ENCODE measurements around the gene KYAT1.
A peak's percentile ranks its signal among the peaks of the same experiment; 100 is the strongest.

KYAT1 gene

DNA sequence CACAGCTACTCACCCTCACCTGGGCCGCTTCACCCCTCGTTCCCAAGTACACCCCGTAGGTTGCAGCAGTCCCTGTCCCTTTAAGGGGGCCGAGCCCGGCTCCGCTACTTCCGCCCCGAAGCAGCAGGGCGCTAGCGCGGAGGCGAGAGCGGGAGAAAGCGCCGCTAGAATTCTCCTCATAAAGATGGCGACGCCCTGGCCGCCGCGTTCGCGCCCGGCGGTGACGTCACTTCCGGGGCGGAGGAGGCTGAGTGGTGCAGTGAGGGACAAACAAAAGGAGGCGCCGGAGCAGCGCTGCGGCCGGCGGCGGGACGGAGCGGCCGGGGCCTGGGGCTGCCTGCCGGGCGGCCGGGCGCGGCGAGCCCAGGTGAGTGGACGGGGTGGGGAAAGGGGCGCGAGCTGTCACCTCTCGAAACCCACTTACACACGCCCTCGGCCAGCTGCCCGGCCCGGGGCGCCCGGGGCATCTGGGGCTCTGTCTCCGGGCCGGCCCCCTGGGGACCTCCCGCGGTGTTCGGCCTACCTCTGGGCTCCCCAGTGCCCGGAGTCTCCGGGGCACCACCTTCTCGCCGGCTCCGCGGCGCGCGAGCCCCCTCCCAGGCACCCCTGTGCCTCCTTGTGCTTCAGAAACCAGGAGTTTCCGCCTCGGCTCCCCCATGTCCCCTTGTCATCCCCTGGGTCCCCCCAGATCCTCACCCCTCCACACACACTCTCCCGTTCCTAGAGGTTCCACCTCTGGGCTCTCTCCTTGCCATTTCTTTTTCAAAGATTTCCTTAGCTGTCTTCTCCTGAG, at the start of gene KYAT1, which contains the start of gene LRRC8A:
Gene KYAT1 (minus strand): TSS at position 67 of the 793 bp plus-strand sequence. CDS start 36,545 bp downstream, outside the sequence.
Gene LRRC8A (plus strand): TSS at position 250 of the 793 bp plus-strand sequence. CDS start 25,032 bp downstream, outside the sequence.
- peak; percentile 93 for DNase-seq (ENCODE audit: low read depth)

- DNase-seq (ENCODE audit: low read depth), result no peak
Measured at GRCh38 chr9:128929560-128929959, 47.8 kb upstream of the KYAT1 start.

DNA sequence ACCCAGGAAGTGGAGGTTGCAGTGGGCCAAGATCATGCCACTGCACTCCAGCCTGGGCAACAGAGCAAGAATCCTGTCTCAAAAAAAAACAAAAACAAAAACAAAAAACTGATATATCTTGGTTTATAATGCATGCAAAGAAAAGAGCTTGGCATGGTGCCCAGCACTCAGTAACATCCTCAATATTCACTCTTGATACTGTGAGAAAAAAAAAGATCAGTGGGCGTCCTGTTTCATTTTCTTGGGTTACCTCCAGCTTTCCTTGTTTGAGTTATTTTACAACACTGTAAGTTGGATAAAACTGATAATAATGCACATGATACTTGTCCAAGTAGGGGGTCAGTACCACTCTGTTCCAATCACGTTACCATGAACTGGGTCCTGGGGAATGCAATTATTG, 46.9 kb upstream of the KYAT1 start:
- no peak for DNase-seq (ENCODE audit: low read depth)

DNA sequence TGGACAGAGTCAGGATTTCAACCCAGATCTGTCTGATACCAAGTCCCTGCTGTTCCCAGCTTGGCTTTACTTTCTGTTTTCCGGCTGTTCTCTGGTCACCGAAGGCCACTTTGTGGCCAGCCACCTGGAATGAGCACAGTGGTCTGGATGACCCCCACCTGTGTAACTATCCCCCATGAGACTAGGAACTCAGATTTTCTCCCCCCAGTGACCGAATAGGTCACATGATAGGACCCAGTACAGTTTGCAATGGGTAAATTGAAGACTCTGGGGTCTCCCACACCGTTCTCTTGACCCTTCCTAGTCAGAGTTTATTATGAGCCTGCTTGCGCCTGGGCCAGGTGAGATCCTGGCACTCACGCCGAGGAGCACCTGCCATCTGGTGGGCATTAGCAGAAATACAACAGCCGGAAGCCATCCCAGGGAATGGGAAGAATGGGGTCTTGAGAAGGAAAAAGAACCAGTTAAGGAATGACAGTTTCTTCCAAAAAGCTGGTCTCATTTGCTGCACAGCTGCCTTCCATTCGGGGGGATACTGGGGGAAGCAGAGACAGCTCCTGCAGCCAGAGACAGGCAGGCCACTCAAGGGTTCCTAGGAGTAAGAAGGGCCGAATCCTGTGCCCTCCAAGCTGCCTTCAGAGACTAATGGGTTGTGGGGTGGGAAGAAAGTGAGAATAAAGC, 46.1 kb upstream of the KYAT1 start:
- DNase-seq (ENCODE audit: low read depth), result no peak

DNA sequence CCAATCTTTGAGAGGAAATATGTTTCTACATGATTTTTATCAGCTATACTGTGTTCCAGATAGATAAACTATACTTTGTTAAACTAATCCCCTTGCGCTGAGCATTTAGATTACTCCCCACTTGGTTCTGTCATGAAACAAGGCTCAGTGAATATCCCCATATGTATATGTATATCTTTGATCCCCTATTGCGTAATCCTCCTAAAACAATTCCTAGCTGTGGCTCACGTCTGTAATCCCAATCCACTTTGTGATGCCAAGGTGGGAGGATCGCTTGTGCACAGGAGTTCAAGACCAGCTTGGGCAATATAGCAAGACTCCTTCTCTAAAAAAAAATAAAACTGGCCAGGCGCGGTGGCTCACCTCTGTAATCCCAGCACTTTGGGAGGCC, 41.7 kb upstream of the KYAT1 start:
- DNase-seq (ENCODE audit: low read depth), result no peak

- DNase-seq (ENCODE audit: low read depth), result no peak
Measured at GRCh38 chr9:128921881-128922763, 40.4 kb upstream of the KYAT1 start.

- peak; percentile 69 for DNase-seq (ENCODE audit: low read depth)
Measured at GRCh38 chr9:128920381-128921058, 38.8 kb upstream of the KYAT1 start, which contains the start of gene PHYHD1. Gene PHYHD1, plus strand, starts transcription at chr9:128920982. Its CDS starts 1,342 bp downstream, at chr9:128922324.

DNA sequence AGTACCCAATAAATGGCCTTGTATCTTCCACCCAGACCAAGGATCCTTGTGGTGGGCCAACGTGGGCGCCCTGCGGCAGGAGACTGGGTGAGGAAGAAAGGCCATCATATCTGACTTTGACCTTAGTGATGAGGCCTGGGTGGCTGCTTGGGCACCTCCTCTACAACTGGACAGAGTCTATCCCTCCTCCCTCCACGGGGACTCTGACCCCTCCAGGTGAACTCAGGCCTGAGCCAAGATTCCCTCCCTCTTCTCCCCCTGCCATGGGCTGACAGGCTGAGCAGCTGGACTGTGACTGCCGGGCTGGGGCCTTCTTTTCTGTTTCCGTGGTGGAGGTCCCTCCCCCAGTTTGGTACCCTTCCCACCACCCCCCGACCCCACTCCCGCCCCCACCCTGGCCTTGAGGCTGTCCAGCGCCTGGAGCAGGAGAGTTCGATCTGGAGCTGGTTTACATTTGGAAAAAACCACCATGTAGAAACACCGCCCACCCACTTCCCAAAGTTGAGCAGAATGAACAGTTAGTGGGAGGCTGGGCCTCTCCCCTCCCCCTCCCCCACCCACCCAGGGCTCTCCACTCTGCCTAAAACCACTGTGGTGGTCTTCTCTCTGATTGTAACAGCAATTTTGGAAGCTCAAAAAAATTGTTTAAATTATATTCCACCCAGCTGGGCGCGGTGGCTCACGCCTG, 37.8 kb upstream of the KYAT1 start:
- DNase-seq (ENCODE audit: low read depth), result no peak

GRCh38 chr9:128918921-128919320, 37.2 kb upstream of the KYAT1 start:
- no peak for DNase-seq (ENCODE audit: low read depth)

DNA sequence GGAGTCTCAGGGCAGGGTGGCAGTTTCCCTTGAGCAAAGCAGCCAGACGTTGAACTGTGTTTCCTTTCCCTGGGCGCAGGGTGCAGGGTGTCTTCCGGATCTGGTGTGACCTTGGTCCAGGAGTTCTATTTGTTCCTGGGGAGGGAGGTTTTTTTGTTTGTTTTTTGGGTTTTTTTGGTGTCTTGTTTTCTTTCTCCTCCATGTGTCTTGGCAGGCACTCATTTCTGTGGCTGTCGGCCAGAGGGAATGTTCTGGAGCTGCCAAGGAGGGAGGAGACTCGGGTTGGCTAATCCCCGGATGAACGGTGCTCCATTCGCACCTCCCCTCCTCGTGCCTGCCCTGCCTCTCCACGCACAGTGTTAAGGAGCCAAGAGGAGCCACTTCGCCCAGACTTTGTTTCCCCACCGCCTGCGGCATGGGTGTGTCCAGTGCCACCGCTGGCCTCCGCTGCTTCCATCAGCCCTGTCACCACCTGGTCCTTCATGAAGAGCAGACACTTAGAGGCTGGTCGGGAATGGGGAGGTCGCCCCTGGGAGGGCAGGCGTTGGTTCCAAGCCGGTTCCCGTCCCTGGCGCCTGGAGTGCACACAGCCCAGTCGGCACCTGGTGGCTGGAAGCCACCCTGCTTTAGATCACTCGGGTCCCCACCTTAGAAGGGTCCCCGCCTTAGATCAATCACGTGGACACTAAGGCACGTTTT, 35.5 kb upstream of the KYAT1 start:
- peak; percentile 66 for DNase-seq (ENCODE audit: low read depth)

DNA sequence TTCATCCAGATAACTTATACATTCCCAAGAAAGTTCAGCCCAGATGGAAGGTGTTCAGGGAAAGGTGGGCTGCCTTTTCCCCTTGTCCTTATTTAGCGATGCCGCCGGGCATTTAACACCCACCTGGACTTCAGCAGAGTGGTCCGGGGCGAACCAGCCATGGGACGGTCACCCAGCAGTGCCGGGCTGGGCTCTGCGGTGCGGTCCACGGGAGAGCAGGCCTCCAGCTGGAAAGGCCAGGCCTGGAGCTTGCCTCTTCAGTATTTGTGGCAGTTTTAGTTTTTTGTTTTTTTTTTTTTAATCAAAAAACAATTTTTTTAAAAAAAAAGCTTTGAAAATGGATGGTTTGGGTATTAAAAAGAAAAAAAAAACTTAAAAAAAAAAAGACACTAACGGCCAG, 35.0 kb upstream of the KYAT1 start:
- no peak for DNase-seq (ENCODE audit: low read depth)

DNA sequence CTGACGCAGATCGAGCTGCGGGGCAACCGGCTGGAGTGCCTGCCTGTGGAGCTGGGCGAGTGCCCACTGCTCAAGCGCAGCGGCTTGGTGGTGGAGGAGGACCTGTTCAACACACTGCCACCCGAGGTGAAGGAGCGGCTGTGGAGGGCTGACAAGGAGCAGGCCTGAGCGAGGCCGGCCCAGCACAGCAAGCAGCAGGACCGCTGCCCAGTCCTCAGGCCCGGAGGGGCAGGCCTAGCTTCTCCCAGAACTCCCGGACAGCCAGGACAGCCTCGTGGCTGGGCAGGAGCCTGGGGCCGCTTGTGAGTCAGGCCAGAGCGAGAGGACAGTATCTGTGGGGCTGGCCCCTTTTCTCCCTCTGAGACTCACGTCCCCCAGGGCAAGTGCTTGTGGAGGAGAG, 34.5 kb upstream of the KYAT1 start:
- no peak for DNase-seq (ENCODE audit: low read depth)

DNA sequence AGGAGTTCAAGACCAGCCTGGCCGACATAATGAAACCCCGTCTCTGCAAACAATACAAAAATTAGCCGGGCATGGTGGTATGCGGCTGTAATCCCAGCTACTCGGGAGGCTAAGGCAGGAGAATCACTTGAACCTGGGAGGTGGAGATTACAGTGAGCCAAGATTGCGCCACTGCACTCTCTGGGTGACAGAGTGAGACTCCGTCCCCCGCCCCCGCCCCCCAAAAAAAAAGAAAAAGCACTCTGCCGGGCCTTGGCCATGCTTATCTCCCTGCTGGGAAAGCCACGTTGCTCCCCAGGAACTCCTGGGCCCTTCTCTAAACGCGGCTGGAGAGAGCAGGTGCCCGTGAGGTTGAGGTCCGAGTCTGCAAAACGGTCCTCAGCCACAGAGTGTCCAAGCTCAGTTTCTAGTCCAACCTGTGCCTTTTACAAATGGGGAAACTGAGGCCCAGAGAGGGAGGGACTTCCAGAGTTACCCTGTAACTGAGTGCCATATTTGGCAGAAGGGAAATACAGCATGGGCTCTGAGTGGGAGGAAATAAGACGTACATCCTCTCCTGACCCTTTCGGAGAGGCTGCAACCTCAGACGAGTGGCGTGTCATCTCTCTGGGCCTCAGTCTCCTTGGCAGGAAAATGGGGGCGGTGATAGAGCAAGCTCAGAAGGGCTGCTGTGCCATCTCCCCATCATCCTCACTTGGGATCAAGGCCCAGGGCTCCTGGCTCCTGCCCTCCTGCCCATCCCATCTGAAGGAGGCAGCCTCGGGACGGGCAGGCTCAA, 32.4 kb upstream of the KYAT1 start:
- no peak for DNase-seq (ENCODE audit: low read depth)

DNA sequence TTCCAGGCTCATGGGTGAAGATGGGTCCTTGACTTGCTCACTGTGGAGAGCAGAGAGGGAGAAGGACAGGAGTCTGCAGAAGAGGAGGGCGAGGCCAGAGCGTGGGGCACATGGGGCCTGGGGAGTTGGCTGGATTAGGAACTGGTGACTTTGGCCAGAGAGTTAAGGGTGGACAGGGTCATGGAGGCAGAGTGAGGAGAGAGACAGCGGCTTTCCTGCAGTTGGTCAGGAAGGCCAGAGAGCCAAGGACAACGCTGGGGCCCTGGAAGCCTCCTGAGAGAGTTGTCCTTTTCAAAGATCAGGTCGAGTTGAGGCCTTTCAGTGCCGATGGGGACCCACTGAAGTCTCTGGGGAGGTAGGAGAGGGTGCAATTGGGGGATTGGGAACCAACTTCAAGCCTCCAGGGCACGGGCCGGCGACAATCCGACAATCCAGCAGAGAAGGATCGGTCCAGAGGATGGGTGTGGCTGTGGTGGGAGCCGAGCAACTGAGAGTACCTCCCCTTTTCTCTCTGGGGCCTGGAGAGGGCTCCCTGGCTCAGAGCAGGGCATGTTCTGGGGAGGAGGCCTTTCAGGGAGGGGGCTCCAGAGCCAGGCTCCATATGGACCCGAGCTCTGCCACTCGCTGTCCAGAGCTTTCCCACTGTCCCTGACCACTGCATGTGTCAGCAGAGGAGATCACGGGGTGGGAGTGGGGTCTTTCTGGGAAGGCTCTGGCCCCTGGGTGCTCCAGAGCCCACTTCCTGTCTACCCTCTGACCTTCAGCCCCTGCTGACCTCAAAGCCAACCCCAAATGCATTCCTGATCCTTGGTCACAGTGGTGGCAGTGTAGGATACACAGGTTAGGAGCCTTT, 31.5 kb upstream of the KYAT1 start:
- DNase-seq (ENCODE audit: low read depth), result no peak

DNA sequence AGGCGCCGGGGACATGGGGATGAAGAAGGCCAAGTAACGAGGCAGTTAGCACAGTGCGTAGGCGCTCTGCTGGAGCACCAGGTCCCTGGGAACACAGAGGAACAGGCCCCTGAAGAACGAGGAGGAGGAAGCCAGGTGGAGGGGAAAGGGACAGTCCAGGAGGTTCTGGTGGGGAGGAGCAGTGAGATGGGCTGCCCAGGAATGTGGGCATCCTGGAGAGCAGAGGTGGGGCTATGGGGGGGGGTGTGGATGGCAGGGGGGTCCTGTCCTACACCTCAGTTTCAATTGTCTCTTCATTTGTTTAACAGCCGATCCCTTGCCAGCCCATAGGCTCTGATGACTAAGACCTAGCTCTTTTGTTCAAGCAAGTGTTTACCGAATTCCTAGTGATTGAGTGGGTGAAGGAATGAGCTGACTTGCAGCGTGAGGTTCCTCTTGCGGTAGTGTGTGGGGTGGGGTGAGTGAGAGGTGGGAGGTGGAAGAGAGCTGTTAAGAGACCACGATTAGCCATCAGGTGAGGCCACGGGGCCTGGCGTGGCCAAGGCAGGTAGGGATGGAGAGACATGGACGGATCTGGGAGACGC, 30.6 kb upstream of the KYAT1 start:
- no peak for DNase-seq (ENCODE audit: low read depth)

GRCh38 chr9:128911529-128912035, 29.8 kb upstream of the KYAT1 start:
- no peak for DNase-seq (ENCODE audit: low read depth)

DNA sequence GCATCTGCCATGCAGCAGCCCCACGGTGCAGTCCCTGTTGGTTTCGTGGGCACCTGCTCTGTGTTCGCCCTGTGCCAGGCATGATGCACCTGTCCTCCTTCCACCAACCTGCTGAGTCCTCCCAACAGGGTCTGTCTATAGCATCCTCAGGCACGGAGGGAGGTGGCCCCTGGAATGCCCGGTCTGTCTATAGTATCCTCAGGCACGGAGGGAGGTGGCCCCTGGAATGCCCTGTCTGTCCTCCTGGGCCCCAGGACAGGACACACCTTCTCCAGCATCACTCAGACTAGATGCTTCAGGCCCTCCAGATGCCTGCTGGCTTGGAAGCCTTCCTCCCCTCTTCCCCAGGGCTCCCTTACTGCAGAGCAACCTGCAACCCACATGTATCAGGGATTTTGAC, 29.2 kb upstream of the KYAT1 start:
- no peak for DNase-seq (ENCODE audit: low read depth)

DNA sequence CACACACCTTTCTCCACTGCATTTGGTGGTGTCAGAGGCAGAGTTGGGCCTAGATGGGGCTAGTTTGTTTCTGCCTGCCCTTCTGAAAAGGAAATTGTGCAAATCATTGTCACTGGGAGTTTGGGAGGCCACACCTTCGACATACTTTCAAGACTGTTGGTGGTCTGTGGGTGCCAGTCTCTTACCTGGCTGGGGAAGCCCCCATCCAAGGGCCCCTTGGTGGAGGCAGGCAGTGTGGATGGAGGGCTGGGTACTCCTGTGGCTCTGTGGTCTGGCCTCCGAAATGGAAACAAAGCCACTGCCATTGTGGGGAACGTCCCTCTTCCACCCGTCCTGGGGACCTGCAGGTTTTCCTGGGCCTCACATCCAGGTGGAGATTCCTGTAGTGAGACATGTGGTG, 28.1 kb upstream of the KYAT1 start:
- no peak for DNase-seq (ENCODE audit: low read depth)
